HG03558 (cell line): ENCODE results near the gene CCDC9B.

ENCODE experiments used
- ATAC-seq: cut with Tn5 transposase; IDR thresholded peaks from one replicate; pipeline ENCODE4 v1.9.1; 2021; ENCODE audit warnings: moderate number of reproducible peaks; ENCODE audit not compliant: unreplicated experiment; ENCODE audit errors: extremely low read depth

Gene CCDC9B

DNA sequence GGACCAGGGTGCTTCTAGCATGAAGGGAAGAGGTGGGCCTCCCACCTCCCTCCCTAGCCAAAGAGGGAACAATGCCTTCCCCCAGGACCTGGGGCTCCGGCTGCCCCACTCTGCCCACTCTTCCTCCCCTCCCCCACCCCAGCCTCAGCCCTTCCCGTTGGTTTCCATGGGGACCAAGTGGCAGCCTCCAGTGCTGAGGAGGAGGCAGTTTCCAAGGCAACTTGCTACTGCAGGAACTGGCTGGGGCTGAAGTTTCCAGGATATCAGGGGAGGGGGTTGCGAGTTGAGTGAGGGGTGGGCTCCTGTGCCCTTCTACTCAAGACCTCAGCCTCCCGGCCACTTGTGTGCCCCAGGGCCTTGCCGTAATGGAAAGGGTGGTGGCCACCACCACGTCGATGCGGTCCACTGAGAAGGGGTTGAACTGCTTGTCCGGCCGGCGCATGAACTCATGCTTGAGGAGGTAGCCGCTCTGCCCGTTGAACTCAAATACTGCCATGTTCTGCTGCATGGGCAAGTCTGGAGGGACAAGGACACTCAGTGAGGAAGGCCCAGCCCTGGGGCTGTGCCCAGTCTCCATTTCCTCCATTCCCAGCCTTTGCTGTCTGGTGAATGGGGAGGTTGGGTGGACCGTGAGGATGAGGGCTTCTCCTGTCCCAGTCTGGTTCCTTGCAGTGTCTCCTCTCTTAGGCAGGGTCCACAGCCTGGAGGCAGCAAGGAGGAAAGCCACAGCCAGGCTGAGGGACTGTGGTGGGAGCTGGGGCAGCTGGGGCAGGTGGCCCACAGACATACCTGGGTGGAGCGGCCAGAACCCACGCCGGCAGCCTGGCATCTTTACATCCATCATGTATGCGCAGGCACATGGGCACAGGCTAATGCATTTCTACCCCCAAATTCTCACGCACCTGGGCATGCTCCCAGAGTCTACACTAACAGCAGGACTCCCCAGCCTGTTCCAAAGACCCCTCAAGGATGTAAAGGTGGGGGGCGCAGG, 46.5 kb downstream of the CCDC9B start:
- ATAC-seq, result no peak

DNA sequence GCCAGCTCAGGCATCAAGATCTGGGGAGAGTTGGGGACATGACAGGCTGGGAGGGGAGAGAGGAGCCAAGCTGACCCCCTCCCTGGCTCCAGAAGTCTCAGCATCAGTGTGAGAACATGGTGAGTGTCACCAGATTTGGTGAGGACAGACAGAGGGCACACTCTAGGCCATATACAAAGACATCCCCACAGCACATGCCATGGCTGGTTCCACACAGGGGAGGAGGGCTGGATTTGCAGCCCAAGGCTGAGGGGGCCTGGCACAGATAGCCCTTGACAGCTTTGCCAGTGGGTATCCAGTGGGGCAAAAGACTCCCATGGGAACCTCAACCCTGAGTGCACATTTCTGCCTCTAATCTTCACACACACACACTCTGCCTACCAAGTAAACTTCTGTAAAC, 47.7 kb downstream of the CCDC9B start:
- no peak for ATAC-seq

DNA sequence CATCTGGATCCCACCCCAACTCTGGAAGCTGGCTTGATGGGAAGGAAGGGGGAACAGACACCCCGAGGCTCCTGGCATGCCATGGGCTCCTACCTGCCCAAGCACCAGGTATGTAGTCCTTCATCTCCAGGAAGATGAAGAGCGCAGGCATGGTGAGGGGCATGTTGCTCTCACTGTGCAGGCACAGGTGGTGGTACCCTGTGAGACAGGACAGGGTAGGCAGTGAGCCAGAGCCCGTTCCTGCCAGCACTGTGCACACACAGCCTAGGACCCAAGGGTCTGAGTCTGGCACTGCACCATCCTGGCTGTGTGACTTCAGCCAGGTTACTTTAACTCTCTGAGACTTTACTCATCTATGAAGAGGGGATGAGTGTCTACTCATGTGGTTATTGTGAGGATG, 48.5 kb downstream of the CCDC9B start:
- no peak for ATAC-seq

DNA sequence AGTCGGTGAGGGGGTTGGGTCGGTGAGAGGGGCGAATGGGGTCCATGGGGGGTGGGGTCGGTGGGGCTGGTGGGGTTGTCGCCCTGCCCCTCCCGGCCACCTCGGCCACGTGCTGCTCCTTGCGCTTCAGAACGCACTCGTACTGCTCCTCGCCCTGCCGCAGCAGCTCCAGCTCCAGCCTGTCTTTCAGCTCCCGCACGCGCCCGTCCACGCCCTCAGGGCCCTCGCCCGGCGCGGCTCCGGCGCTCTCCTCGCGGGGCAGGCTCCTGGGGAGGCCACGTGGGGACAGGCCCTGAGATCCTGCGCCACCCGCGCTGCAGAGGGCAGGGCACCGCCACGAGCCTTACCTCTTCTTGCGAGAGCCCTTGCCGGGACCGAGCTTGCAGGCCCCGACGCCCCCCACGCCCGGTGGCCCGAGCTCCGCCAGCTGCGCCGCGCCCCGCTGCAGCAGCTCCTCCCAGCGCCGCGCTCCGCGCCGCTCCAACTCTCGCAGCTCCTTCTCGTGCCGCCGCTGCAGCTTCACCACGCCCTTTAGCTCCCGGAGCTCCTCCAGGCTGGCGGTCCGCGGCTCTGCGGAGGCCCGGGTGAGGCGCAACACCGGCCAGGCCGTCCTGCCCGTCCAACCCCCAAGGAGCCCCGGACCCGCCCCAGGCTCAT, 49.7 kb downstream of the CCDC9B start:
- no peak for ATAC-seq

DNA sequence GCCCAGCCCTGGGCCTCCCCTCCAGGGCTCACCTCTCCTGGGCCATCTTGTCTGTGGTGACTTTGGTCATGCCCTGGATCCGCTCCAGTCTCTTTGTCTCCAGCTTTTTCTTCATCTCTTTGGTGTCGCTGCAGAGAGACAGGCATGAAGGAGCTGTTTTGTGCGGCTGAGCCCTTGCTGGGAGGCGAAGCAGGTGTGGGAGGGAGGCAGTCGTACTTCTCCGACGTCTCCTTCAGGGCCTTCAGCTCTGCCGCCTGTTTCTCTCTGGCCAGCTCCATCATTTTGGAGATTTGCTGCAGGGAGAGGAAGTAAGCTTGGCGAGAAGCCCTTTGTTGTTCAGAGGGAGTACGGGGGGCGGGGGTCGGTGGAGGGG, 50.2 kb downstream of the CCDC9B start:
- no peak for ATAC-seq

DNA sequence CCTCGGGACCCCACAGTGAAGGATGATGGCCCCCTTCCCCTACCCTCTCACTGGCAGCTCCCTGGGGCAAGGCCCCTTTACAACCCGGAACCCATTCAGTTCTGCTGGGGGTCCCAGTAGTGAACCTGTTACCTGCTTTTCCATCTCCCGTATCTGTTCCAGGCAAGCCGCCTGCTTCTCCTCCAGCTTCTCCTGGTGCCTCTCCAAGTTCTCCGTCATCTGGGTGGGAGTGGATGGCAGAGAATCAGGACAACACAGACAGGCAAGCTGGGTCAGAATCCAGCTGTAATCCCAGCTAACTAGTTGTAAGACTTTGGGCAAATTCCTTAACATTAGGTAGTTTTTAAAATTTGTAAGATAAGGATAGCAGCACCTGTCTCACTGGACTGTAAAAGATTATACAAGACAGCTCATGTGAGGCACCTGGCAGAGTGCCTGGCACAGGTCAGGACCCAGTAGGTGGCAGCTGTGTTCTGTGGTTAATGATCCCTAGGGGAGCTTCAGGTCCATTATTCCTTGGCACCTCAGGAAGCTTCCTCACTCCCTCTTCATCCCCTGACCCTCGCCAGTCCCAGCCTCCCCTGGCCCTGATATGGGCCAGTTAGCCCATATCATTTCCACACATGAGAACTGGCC, 51.5 kb downstream of the CCDC9B start:
- ATAC-seq, result no peak

DNA sequence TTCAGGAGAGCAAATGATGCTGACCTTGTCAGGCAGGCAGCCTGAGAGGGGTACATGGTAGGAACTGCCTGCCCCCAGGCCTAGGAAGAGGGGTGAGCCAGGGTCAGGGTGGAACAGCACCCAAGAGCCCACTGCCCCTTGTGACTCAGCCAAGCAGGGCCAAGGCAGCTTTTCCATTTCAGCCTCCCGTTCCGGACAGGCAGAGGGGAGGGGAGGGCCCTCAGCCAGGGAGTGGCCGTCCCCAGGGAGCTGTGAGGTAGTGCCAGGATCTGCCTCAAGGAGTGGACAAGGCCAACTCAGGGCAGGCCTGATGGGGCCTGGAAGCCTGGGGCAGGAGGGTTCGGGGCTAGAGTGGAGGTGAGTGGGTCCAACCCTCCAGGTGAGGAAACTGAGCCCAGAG, 52.8 kb downstream of the CCDC9B start:
- ATAC-seq, result no peak

DNA sequence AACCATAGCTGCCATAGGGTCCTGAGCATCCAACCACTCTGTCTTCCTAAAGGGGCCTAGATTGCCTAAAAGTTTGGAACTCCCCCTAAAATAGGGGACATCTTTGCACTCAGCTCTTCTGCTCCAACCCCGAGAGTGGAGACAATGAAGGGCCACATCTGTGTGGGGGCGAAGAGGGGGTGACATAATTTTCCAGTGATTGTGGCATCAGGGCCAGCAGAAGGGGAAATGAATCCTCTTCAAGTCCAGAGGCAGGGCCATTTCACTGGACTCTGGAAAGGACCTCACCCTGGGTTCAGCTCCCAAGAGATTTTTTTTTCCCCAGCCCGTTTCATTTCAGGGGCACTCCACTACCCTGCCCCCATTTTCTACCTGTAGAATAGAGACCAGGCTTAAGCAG, 53.2 kb downstream of the CCDC9B start:
- ATAC-seq, result no peak

DNA sequence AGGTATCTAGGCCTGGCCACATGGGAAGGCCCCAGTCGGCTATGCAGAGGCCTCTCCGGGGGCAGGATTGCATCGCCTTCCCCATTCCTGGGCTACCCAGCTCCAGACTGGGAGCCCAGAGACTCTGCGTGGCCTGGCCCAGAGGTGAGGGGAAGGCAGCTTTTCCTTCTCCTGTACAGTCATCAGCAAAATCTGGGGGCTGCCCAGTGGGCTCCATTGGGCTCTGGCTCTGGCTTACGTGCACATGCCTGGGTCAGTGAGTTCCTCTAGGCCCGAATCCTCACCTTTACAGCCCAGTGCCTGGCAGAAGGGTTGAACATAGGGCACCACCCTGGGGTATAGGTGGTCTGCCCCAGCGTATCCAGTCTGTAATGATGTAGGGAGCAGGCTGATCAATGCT, 53.9 kb downstream of the CCDC9B start:
- ATAC-seq, result no peak

DNA sequence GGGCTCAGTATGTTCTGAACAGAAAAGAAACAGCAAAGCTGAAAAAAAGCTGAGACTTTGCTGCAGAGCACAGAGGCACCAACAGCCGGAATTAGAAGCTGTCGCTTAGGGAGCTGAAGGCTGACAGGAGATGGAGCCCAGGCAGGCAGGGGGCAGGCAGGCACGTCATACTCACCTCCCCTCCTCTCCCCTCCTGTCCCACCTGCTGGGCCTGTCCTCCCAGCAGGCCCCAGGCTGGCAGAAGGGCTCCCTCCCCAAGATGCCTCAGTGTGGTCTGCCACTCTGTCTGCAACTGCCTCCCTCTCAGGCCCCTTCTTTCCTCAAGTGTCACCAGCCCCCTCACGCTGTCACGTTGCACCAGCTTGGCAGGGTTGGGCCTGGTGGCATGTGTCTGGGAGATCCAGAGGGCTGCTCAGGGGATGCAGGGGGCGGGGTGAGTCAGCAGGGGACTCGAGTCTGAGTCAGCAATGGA, 54.6 kb downstream of the CCDC9B start:
- ATAC-seq, result no peak

DNA sequence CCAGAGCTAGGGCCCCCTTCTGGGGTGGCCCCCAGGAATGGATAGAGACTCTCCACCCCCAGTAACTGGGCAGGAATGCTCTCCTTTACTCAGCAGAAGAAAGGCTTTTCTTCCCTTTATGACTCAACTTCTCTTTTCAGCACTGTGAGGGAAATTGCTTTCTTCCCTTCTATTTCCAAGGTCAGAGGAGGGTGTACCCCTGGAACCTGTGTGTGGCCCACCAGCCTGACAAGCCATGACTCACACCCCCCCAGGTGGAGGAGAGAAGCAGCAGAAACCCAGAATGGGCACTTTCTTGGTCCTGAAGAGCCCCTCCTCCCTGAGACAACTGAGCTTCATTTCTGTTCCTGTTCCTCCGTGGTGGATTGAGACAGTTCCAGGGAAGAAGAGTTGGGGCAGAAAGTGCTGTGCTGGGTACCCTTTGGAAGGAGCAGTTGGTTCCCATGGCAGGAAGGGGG, 55.2 kb downstream of the CCDC9B start:
- no peak for ATAC-seq

DNA sequence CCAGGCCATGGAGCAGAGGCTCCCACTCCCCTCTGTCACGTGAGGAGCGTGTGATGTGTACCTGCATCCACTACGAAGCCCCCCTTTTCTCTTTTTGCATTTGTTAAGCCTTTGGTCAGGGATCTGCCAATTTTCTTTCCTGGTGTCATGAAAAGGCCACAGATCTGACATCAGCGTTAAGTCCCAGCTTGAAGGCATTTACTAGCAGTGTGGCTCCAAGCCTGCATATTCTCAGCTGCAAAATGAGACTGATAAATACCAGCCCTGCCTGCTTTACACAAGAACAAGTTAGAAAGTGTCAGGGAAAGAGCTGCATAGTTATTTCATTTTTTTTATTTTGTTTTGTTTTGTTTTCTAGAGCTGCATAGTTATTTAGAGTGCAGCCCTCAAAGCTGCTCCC, 55.6 kb downstream of the CCDC9B start:
- no peak for ATAC-seq

DNA sequence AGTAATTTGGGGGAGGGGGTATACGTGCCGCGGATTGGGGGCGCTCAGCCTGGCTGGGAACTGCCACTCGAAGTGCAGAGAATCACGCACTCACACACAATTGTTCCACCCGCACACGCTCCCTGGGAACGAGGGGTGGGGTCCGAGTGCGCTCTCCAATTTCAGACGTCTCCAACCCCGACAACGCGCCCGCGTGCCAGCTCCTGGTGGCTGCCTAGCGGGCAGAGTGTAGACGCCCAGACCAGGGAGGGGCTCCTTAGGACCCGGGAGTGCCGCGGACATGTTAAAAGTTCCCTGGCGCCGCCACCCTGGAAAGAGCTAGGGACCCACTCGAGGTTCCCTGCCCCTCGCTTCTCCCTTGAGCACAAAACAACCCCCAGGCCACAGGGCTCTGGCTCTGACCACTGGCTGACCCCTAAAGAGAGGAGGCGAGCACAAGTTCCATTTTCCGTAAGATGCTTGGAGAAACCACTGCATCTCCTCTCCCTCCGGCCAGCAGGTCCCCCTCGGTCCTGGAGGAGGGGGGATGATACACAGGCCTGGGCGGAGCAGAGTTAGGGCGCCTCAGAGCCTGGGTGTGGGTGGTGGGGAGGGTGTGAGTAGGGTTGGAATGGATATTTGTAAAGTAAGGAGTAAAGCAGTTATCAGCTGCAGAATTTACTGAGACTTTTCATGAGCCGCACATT, 57.0 kb downstream of the CCDC9B start:
- ATAC-seq, result no peak

DNA sequence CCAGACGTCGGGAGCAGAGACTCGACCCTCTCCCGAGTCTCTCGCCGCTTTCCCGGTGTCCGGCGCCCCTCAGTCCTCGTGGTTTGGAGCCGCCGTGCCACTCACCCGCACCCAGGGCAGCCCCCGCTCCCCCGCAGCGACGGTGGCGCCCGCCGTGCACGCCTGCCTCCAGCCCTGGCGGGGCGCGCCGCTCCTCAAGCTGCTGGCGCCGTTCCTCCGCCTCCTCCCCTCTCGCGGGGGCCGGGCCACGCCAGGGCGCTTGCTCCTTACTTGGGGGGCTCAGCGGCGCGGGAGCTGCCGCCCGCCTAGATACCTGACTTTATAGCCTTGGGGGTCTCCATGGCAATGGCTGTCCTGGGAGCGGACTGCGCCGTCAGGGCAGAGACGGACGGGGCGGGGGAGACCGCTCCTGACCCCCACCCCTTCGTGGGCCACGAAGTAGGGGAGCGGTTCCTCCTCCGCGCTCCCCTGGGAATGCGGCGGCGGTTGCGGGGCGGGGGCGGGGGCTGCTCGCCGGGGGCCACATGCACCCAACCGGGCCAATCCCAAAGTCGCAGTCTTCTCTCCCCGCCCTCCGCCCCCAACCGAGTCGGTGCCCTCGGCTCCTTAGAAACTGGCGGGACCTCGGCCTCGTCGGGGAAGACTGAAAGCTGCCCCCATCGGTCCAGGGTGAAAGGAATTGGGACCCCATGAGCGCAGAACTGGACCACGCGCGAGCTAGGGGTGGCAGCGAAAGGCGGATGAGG, 57.7 kb downstream of the CCDC9B start, which contains the start of gene ANKRD63:
TSS of gene ANKRD63 (minus strand) at position 196 of the 746 bp plus-strand sequence. CDS start 478 bp downstream, outside the sequence.
- no peak for ATAC-seq

DNA sequence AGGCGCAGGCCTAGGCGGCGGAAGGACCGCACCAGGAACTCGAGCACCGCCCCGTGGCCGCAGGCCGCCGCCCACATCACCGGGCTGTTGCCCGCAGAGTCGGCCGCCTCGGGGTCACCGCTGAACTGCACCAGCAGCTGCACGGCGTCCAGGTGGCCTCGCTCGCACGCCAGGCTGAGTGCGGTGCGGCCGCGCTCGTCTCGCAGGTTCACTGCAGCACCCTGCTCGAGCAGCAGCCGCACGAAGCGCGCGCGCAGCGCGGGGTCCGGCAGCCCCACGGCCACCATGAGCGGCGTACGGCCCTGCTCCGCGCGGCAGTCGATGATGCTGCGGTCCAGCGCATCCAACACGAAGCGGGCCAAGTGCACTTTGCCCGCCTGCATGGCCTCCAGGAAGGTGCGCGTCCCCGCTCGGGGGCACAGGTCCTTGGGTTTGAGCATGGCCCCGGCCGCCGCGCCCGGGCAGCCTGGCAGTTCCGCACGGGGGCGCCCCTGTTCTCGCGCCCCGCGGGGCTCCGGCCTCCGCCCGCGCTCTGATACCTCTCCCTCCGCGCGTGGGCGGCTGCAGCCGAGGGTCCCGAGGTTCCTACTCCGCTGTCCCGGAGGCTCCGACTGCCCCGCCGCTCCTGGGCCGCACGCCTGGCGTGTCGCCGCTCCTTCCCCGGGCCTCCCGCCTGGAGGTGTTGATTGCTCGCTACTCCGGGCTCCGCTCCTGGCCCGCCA, 58.4 kb downstream of the CCDC9B start:
- ATAC-seq, result no peak

DNA sequence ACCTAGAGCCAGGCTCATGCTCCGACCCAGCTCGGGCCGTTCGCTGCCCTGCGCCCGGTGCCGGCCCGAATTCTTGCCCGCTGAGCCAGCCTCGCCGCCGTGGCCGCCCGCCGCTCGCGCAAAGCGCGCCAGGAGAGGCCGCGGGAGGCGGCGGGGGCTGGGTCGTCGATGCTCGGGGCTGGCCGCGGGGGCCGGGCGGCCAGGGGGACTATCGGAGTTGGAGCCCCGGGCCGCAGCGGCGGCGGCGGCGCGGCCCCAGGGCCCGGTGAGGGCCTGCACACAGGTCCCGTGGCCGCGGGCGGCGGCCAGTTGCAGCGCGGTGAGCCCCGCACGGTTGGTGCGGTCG, 59.0 kb downstream of the CCDC9B start:
- ATAC-seq, result no peak
